ENCODE measurements around the gene ZNF445.
"Not testable (repeated sequence)": the region's sequence is repeated elsewhere in the genome, so short reads cannot be mapped to it uniquely, and the experiment has no call there.

The ZNF445 gene

DNA sequence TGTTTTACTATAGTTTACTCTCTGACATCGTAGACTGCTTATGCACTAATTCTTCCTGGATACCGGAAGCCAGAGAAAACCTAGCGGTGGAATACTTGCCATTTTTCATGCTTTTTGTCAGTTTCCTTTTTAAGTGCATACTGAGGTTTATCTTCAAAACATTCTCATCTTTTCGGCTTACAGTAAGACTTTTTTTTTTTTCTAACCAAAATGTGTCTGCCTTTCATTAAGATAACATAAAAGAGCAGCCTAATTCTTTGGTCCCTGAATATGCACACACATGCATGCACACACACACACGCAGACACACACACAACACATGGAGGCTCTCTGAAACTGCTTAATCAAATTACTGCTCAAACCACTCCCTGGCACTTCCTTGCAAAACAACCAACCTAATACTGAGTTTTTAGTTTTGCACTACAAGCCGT is 1.3 kb downstream of the ZNF445 start:
- DNase-seq (ENCODE audit: low read depth), result no peak

DNA sequence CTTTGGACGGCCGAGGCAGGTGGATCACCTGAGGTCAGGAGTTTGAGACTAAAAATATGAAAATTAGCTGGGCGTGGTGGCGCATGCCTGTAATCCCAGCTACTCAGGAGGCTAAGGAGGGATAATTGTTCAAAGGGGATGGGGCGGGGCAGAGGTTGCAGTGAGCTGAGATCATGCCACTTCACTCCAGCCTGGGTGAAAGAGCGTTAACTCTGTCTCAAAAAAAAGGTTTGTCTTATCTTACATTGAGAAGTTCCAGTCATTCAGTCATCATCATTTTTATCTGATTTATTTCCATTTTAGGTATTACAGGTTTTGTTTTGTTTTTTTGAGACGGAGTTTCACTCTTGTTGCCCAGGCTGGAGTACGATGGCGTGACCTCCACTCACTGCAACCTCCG is 2.6 kb downstream of the ZNF445 start:
- DNase-seq (ENCODE audit: low read depth), result not testable (repeated sequence)

DNA sequence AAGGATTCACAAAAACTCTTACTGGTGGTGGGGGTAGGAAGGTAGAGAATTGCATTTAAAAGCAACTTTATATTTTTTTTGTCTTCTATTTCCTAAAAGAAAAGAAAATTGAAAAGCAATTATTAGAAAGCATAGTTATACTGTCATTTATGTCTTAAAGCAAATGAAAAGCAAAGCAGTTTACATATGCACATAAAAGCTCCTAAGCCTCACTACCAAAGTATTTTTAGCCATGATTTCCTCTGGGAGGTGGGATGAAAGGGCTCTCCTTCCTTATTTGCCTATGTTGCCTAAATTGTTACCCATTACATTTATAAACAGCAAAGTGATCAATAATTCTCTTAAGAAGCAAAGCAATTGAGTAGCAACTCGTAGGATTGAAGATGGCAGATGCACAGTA is 7.0 kb downstream of the ZNF445 start:
- no peak for DNase-seq (ENCODE audit: low read depth)

DNA sequence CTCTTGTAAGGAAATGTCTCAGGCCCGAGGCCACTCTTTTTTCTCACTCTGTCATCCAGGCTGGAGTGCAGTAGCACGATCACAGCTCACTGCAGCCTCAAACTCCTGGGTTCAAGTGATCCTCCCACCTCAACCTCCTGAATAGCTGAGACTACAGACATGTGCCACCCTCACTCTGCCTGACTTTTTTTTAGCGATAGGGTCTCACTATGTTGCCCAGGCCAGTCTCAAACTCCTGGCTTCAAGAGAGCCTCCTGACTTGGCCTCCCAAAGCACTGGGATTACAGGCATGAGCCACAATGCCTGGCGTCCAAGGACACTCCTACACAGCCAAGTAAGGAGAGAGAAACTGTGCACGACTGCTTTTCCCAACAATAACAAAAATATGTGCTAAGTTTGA is 7.6 kb downstream of the ZNF445 start:
- no peak for DNase-seq (ENCODE audit: low read depth)

DNA sequence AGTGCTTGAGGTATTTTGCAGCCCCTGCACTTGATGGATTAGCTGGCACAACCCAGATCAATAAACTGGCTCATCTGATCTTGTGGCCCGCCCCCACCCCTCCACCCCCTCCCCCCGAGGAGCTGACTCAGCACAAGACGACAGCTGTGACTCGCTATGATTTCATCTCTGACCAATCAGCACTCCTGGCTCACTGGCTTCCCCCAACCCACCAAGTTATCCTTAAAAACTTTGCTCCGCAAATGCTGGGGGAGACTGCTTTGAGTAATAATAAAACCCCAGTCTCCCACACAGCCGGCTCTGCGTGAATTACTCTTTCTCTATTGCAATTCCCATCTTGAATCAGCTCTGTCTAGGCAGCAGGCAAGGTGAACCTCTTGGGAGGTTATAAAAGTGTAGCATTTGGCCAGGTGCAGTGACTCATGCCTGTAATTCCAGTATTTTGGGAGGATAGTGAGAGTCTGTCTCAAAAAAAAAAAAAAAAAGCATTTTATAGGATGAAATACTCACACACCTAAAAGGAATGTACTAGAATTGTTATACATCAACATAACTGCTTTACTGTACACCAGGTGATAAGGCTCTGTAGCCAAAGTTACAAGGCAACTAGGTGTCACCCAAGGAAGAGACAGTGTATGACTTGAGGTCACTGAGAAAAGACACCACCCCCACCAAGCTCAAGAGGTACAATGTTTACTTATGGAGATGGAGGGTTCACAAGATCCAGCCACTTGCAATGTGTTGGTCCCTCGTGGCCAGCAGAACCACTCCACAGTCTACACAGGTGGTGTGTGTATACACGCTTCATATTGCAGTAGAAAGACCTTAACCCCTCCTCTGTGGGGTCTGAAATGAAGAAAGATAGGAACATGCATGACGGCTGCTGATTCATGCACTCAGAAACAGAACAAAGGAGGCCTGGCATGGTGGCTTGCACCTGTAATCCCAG is 8.6 kb downstream of the ZNF445 start:
- DNase-seq (ENCODE audit: low read depth), result no peak

DNA sequence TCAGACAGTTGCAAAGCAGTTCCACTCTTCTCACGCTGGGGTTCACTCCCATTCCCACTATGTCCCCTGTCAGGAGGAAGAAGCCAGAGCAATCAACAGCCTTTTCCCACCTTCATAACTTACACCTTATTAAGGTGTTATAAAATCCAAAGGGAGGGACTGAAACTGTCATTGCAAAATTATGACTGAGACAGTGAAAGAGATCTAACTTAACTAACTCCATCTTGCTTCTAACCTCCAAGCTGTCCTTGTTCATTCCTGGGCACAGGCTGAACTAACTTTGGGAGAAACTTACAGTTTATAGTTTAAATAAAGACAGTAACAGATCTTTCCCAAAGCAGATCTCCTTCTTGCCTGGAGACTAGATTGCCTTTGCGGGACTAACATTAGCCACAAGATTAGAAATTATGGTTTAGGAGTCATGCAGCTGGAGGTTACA is 9.4 kb downstream of the ZNF445 start:
- not testable (repeated sequence) for DNase-seq (ENCODE audit: low read depth)

DNA sequence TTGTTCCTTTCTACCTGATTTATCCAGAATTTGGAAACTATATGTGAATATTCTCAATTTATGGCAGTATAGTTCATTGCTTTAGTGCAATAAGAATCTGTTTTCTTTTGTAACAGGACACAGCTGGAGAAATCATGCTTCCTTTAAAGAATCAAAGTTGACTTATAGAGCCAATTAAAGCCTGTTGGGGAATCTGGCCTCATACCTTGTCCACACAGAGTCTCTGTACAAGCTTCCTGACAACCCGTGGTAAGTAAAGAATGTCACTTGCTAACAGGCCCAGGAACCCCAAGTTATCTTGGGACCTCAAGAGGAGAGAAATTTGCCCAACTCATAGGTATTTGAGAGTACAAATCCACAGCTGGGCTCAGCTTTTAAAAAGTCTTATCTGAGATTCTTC is 10.2 kb downstream of the ZNF445 start:
- DNase-seq (ENCODE audit: low read depth), result no peak

DNA sequence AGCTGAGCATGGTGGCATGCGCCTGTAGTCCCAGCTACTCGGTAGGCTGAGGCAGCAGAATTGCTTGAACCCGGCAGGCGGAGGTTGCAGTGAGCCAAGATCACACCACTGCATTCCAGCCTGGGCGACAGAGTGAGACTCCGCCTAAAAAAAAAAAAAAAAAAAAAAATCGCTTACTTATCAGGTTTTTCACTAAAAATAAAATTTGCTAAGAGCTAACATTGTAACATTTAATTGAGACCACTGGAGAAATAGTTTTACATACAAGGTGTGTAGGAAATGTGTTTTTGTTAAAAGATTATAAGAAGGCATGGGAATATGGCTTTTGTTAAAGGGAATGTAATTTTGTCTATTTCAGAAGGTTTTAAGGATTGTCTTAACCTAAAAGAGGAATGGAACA is 12.6 kb downstream of the ZNF445 start:
- not testable (repeated sequence) for DNase-seq (ENCODE audit: low read depth)

DNA sequence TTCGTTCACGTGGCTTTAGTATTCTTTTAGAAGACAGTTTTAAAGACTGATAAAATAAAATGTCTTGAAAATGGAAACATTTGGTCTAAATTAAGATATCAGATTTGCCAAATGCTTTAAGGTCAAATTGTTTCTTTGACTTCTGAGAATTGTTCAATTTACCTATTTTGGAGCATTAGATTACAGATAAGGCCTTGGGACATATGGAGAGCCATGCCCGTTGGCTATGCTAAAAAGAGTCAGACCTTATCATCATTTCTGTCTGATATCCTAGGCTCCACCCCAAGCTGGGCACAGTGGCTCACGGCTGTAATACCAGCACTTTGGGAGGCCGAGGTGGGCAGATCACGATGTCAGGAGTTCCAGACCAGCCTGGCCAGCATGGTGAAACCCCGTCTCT is 13.0 kb downstream of the ZNF445 start:
- DNase-seq (ENCODE audit: low read depth), result no peak

DNA sequence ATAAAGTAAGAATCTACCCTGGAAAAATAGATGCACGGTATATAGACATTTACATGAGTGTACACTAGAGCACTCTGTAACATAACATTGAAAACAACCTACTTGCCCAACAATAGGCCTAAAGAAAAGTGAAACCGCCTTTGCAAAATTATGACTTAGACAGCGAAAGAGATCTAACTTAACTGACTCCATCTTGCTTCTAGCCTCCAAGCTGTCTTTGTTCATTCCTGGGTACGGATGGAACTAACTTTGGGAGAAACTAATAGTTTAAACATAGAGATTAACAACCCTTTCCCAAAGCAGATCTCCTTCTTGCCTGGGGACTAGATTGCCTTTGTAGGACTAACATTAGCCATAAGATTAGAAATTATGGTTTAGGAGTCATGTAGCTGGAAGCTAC is 17.4 kb downstream of the ZNF445 start:
- DNase-seq (ENCODE audit: low read depth), result not testable (repeated sequence)

DNA sequence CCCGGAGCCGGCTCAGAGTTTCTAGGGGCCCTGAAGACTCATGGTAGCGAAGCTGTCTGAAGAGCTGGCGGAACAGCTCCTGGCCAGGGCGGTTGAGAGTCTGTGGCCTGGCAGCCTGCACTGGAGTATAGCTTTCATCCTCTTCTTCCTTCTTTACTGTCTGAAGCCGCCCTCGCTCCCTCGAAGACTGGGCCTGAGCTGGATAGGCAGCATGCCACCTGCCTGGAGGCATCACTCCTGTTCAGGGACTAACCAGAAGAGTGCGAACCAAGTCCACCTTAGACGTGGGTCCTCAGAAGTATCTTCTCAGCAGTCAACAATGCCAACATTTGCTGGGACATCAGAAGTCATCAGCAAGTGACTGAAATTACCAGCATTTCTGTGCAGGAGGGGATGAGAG is 22.2 kb downstream of the ZNF445 start:
- DNase-seq (ENCODE audit: low read depth), result no peak

DNA sequence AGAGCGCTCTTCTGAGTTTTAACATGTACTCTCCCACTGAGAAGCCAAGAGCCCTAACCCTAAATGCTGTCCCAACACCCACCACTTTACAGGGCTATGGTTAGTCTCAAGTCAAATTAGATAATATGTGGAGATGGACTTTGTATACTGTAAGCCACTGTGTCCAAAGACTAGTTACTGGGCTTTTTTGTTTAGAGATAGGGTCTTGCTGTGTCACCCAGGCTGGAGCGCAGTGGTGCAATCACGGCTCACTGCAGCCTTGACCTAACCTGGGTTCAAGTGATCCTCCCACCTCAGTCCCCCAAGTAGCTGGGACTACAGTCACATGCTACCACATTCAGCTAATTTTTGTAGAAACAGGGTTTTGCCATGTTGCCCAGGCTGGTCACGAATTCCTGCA is 23.2 kb downstream of the ZNF445 start:
- DNase-seq (ENCODE audit: low read depth), result no peak

DNA sequence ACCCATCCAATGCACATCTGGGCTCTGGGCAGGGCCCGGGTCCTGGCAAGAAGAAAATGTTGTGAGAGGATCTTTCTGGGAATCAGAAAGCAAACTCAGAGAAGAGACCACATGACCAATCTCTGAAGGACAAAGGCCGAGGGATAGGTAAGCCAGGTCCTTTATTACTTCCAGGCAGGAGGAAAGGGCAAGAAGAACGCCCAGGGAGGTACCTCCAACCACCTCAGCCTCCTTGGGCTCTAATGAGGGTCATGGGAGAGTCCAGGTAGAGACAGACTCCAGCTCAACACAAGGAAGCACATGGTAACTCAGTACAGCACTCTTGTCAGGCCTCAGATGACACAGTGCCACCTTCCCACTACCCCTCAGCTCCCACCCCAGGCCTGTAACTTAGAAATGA is 26.0 kb downstream of the ZNF445 start:
- no peak for DNase-seq (ENCODE audit: low read depth)

DNA sequence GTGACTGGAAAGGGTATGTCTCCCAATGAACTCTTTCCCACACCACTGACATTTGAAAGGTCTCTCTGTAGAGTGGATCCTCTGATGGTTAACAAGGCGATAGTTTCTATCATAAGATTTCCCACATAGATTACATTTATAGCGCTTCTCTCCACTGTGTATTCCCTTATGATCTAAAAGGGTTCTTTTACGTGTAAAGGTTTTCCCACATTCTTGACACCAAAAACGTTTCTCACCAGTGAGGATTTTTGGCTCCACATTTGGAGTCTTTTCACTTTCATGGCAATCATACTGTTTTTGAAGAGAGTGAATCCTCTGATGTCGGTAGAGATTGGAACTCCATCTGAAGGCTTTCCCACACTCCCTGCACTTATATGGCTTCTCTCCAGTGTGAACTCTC is 30.5 kb downstream of the ZNF445 start:
- no peak for DNase-seq (ENCODE audit: low read depth)

DNA sequence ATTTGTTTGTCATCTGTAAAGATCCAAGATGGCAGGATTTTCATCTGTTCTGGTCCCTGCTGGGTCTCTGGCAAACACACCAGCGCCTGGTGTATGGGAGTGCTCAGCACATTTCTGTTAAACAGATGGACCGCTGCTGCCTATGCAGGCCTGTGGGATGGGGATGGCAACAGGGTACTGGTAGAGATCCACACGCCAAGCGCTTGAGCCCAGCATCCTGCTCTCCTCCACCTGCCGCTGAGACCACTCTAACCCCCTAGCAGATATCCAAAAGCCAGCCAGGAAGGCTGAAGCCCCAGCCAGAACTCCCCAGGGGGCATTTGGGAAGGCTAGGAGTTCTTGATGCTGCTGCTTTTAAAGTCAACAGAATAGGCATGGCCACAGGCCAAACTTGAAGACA is 31.7 kb downstream of the ZNF445 start:
- DNase-seq (ENCODE audit: low read depth), result no peak

DNA sequence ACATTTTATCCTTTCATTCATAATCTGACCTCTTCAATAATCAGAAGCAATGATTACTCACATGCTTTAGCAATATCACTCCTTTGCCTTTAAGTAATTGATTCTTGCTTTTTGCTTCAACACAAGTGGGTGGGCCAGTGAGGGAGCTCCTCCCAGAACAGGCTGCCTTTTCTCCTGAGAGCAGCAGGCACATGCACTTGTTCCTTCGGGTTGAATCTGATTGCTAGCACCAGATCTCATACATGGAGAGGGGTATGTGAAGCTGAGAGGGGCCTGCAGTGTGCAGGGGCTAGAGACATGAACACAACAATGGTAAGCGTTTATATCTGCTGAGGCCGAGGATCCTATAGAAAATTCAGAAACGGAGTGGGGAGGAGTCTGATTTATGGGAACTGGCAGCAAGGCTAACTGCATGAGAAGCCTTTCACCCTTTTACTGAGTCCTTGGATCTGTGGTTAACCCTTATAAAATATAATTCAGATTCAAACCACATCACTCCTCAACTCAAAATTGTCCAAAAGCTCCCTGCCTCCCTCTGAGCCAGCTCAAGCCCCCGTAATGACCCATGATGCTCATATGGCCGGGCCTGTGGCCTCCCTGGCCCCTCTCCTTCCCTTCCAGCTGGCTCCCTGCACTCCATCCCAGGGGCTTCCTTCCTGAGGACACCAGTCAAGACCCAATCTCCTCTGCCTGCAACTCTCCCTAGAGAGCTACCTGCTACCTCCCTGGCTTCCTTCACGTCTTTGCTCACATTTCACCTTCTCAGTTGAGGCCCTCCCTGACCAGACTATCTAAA is 32.4 kb downstream of the ZNF445 start:
- no peak for DNase-seq (ENCODE audit: low read depth)

DNA sequence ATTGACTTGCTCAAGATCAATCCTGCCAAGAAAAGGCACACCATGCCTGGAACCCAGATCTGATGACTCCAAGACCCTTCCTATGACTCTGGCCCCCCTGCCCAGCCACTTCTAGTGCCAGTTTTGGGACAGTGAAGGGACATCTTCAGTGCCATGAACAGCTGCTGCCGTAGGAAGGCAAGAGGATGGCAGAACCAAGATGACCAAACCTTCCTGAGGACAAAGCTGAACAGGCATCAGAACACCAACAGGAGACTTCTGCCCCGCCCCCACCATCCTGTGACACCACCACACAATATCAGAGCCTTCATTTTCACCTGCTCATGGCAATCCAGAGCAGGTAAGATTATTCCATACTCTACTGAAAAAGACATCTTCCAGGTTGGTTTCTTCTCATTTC is 33.0 kb downstream of the ZNF445 start:
- DNase-seq (ENCODE audit: low read depth), result no peak

DNA sequence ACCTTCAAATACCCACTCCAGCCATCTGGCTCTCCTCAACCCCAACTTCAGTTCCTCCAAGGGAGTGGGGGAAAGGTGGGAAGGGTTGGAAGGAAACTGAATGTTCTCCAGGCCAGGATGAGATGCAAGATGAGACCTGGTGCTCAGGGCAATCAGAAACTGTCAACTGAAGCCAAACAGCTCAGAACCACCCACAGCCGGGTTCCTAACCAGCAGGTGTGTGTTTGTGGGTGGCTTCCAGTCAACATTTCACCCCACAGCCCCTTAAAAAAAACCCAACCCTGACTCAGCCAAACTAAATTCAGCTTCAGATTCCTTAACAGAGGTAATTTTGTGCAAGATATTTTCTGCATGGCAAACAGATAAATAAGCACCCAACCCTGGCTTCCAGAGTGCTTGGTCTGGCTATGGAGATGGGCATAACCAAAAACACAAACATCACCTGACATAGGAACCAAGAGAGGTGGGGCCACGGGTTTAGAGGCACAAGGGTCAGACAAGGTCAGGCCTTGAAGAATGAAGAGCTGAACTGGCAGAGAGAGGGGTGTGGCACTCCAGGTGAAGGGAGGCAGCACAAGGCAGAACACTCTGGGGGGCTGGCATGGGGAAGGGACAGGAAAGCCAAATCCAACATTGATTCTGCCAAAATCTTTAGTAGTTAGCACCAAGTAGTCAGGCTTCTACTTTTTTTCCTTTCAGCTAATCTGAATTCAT is 34.7 kb downstream of the ZNF445 start:
- DNase-seq (ENCODE audit: low read depth), result no peak

DNA sequence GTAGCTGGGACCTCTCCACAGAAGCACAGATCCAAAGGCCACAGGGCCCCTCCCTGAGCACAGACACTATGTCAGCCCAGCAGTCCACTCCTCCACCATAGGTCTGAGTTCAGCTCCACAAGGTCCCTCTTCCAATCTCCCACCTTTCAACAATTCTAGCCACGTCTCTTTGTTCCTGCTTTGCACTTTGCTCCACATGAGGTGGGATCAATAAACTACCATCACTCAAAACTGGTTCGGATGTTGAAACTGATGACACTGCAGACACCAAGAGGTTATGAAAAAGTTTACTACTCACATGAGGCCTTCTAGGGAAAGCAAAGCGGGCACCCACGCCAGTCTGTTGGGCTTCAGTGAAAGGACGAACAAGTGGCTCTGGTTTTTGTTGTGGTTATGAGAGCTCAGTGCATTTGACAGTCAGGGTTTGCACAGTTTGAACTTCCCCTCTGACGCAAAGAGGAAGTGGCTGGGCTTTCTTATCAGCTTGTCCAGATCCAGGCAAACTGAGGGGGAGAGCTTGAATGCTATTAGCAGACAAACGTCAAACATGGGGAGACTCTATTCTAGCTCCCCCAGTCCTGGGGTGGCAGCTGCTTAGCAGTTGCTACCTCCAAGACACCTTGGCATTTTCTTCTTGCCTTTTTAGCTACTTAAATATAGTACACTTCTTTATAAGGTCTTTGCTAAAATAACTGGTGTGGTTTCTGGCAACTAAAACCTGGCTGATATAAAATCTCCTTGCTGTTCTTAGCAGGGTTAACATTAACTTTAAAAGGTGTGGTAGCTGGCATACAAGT is 37.8 kb downstream of the ZNF445 start:
- peak; percentile 19 for DNase-seq (ENCODE audit: low read depth)

DNA sequence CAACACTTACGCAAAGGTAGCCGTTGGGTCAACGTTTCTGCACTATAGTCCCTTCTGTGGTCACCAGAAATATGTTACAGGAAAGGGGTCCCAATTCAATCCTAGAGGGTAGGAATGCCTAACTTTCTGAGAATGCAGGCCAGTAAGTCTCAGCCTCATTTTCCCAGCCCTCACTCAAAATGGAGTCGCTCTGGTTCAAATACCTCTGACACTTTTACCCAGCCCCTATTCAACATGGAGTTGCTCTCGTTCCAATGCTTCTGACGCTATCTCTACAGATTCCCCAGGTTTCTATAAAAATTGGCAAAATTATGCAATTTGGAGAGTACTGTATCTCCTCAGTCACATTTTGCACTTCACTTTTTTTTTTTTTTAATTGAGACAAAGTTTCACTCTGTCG is 39.7 kb downstream of the ZNF445 start:
- no peak for DNase-seq (ENCODE audit: low read depth)

DNA sequence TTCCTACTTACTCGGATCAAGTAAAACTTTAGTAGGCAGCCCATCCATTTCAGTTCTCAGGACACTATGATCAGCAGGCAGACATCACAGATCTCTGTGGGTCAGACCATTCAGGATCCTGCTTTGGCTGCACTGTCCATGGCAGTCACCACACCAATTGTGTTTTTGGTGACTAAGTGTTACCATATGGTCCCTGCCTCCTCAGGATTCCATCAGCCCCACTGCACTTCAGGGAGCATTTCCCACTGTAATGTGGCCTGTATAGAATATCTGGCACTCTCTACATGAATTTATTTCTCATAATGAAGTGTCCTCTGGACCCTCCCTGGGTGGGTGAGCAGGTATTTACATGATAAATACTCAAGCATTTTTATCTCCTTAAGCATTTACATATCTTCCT is 41.3 kb downstream of the ZNF445 start:
- DNase-seq (ENCODE audit: low read depth), result no peak

Data from stimulated activated CD8-positive, alpha-beta memory T cell treated with anti-CD3 and anti-CD28 coated beads, Interleukin-15, amount 100 ng/mL, for 1 hour (primary cell).